ENCODE measurements around the gene LMX1A.

DNA sequence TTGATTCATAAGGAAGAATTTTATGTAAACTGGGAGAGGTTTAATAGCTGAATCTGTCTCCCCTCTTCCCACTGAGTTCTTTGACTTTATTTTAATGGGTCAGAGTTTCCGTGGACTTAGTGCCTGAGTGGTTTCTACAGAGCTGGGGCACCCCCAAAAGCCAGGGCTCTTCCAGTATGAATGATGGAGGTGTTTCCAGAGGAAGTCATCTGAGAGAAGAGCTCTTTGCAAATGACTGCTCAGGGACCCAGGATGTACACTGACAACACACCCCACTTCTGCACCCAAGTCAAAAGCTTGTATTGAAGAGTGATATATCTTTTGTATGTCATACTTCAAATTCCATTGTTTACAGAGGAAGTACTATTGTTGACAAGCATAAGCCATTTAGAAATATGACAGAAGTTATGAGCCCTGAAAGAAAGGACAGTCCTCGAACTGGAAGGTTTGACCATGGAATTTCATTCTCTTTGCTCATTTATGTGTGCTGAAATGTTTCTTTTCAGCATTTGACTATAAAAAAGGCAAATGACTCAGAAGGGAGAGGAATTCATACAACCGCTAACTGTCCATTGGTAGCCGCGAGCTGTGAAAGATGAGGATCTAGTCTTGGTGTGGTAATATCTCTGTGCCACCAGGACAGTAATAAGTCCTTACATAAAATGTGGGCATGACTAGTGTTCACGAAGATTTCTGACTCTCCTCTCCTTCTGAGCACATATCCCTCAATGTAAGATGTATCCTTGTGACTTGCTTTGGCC lies 25.4 kb upstream of the LMX1A start:
- TF ChIP-seq, protein P1, sequence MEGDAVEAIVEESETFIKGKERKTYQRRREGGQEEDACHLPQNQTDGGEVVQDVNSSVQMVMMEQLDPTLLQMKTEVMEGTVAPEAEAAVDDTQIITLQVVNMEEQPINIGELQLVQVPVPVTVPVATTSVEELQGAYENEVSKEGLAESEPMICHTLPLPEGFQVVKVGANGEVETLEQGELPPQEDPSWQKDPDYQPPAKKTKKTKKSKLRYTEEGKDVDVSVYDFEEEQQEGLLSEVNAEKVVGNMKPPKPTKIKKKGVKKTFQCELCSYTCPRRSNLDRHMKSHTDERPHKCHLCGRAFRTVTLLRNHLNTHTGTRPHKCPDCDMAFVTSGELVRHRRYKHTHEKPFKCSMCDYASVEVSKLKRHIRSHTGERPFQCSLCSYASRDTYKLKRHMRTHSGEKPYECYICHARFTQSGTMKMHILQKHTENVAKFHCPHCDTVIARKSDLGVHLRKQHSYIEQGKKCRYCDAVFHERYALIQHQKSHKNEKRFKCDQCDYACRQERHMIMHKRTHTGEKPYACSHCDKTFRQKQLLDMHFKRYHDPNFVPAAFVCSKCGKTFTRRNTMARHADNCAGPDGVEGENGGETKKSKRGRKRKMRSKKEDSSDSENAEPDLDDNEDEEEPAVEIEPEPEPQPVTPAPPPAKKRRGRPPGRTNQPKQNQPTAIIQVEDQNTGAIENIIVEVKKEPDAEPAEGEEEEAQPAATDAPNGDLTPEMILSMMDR (IDR thresholded peaks at IDR 0.05) = no peak
- TF ChIP-seq POLR2A (IDR thresholded peaks at IDR 0.05) = no peak

Measured in right lobe of liver (tissue), 4 donors.